HG02938 (cell line): ENCODE results near the gene SH3PXD2A.

Experiments used
- ATAC-seq: cut with Tn5 transposase; IDR thresholded peaks from one replicate; pipeline ENCODE4 v1.9.1; 2021; ENCODE audit warnings: mild to moderate bottlenecking, moderate library complexity; ENCODE audit not compliant: unreplicated experiment

Gene SH3PXD2A

DNA sequence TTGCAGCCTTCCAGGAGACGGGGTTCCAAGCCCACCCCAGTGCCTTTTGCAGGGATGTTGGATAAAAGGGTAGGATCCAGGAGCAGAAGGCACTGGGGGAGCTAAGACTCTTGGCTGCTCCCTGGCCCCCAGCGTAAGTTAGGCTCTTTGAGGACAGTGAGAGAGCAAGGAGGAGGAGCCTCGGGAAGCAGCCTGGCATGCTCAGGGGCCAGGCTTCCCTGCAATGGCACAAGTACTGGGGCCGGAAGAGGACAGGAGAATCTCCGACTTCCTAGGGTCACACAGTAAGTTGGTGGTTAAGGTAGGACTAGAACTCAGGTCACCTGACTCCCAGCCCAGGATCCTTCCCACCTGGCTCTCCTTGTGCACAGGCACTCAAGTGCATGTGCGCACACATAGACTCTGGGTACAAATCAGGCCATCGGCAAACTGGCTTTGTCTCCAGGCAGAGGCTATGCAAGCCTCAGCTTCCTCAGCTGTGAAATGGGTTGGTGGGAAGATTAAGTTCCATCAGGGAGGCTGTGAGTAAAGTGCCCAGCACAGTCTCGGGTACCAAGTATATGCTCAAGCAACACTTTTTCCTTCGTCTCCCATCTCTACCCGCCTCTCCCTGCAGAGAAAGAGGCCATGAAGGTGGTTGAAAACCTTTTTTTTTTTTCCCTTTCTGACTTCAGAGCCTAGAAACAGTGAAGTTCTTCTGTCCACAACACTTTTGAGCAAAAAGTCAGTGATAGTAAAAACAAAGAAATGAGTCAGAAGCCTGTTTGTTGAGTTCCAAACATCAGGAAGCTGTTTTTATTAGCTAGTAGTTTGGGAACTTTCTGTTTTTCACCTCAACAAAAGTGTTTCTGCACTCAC lies 282.8 kb downstream of the SH3PXD2A start:
- no peak for ATAC-seq

DNA sequence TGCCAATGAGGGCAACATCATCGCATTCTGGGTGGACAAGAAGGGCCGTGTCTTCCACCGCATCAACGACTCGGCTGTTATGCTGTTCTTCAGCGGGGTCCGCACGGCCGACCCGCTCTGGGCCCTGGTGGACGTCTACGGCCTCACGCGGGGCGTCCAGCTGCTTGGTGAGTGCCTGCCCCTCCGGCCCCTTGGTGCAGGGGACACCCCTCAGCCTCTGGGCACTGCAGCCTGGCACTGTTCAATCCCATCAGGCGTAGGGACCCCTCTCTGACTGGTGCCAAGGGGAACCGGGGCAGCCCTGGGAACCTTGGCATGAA lies 283.8 kb downstream of the SH3PXD2A start:
- ATAC-seq = no peak

DNA sequence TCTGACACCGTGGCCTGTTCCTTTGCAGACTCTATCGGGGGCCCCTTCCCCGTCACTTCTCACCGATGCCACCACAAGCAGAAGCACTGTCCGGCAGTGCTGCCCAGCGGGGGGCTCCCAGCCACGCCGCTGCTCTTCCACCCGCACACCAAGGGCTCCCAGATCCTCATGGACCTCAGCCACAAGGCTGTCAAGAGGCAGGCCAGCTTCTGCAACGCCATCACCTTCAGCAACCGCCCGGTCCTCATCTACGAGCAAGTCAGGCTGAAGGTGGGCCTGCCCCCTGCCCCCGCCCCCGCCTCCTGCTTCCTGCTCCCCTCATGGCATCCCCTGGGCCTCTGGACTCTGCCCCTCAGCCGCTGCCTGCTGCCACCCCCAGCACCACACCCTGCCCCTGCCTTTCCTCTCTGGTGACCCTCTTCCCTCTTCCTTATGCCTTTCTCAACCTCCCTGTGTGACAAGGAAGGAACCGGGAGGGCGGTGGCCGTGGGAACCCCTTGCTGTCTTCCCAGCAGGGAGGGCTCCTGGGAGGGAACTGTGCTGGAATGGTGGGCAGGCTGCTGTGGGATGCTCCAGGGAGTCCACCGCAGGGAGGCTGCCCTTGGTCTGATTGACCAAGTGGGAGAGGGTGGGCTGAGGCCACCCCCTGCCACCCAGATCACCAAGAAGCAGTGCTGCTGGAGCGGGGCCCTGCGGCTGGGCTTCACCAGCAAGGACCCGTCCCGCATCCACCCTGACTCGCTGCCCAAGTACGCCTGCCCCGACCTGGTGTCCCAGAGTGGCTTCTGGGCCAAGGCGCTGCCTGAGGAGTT lies 284.3 kb downstream of the SH3PXD2A start:
- ATAC-seq = no peak

DNA sequence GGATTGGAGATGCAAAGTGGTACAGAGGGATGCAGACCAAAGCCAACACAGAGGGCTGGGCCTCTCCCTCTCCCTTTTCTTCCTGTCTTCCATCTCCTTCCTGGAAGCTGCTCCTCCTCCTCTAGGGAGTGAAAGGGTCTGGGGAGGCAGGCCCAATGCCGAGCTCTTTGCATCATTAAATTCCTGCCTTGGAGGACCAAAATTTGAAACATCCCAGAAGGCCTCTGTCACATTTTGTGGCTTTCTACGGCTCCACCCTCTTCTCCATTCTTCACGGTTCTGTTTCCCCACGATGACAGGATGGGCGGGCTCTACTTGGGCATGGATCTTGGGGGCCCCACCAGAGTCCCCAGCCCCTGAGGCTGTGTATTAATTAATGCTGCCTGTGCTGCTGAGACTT lies 285.5 kb downstream of the SH3PXD2A start:
- no peak for ATAC-seq

DNA sequence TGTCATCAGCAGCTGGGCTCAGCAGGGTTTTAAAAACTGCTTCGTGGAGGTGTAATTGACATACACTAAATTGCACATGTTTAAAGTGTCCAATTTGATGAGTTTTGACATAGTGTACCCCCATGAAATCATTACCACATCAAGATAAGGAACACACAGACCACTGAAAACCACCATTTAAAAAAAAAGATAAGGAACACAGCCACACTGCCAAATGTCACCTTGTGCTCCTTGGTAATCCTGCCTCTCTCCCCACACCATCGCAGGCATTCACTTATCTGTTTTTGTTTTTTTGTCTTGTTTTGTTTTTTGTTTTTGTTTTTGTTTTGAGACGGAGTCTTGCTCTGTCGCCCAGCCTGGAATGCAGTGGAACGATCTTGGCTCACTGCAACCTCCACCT lies 286.9 kb downstream of the SH3PXD2A start:
- no peak for ATAC-seq

DNA sequence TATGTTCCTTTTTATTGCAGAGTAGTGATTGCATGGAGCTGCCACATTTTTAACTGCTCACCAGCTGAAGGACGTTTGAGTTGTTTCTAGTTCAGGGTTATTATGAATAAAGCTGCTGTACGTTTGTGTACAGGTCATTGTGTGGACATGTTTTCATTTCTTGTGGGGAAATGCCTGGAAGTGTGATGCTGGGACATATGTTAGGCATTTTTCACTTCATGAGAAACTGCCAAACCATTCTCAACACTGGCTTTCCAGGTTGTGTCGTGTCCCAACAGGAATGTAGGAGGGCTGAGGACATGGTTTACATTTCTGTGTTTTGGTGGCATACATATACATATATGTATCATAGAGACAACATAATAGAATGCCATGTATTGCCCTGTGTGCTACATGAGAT lies 288.8 kb downstream of the SH3PXD2A start:
- no peak for ATAC-seq

DNA sequence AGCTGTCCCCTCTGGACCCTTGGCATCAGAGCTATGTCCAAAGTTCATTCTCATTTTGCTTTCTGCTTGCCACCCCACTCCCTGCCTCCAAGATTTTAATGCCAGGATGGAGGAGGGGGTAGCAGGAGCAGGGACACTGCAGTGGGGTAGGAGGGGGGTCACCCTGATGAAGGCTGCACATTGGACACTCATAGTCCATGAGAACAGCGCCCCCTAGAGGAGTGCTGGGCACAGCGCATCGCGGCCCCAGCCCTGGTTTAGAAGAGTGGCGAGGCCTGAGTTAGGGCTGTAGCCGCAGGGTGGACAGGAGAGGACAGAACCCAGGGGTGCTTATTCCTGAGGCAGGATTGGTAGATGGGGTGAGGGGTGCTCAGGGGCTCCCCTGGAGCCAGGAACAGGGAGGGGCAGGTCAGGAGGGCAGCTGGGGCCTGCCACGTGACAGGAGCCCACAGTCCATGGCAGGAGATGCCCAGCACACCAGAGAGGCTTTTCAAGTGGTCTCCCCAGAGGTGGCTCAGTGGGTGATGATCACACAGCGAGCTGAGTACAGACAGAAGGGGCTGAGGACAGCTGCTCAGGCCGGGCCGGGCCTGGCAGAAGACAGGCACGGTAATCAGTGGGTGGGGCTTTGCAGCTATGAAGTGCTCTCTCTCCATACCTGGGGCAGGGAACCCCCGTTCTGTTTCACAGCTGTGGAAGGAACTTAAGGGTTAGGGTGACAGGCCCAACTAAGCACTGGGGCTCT lies 290.4 kb downstream of the SH3PXD2A start:
- ATAC-seq = no peak

DNA sequence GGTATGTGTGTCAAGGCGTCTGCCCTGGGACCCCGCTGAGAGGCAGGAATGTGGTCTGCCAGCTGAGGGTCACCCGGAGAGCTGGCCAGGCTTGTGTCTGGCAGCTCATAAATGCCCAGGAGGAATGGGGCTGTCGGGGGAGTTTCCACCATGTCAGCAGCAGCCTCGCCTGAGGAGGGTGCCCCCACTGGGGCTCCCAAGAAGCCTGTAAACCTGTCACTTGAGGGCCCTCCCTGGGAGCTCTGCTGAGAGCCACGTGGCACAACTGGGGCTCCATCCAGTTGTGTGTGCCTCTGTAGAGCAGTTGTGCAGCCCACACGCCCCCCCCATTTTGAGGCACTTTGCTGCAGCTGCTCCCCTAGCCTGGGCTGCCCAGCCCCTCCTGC lies 291.3 kb downstream of the SH3PXD2A start:
- no peak for ATAC-seq

DNA sequence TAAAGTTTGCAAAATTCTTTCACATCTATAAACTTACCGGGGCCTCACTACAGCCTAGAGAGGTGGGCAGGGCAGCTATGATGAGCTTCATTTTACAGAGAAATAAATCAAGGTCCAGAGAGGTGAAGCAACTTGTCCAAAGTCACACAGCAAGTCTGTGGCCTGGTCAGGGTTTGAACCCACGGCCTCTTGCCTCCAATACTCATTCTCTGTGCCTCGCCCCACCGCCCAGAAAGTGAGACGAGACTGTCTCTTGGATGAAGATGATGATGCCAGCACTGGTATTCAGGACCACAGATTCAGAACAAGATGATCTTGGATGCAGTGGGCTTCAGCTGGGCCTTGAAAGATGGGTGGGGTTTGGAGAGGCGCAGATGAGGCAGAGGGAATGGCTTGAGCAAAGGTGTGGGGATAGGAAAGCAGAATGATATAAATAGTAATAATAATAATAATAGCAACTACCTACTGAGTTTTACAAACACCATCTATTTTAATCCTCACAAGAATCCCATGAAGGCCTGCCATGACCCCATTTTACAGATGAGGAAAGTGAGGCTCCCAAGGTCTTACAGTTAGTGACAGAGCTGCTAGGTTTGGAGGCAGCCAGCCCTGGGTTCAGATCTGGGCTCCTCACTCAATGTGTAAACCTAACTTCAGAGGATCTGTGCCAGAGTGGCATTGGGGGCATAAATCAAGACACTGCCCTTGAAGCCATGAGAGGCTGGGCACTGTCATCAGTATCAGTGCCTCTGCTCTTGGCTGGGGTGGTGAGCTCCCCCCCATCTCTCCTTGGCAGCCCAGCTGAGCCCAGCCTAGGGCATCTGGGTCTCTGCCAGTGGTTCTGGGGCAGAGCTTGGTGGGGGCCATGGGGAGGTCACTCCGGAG lies 291.9 kb downstream of the SH3PXD2A start:
- no peak for ATAC-seq

DNA sequence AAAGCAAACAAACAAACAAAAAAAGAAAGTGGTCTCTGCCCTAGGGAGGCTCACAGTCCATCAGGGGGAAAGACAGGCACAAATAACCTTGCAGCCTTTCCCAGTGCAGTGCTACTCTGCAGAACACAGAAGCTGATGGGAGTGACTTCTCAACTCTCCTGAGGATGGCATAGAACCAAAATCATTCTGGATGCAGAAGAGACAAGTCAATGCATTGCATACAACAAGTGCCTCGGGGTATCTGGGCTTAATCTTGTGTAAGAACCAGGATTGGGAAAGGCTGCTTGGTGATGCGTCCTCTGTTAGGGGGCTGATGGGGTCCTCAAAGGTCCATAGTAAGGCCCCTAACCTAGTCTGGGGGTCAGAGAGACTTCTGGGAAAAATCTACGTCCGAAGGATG lies 293.0 kb downstream of the SH3PXD2A start:
- ATAC-seq = no peak

DNA sequence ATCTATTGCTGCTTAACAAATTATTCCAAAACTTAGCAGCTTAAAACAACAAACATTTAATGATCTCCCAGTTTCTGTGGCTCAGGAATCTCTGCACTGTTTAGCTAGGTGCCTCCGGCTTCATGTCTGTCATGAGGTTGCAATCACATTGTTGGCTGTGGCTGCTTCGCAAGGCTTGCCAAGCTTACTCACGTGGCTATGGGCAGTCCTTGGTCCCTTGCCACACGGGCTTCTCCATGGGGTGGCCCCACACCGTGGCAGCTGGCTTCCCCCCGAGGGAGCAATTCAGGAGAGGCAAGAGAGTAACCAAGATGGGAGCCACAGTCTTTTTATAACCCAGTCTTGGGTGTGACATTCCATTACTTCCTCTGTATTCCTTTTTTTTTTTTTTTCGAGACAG lies 294.5 kb downstream of the SH3PXD2A start:
- ATAC-seq = no peak

DNA sequence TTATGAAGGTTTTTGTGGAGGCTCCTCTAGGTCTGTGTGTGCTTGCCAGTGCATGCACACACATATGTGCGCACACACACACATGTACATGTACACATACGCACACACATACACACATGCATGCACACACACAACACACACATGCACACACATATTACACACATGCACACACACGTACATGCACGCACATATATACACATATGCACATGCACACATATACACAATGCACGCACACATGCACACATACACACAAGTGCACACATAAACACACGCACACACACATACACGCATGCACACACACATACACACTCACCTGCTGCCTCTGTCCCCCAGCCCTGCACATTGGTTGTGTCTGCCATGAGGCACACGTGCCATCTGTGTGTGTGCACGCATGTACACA lies 295.6 kb downstream of the SH3PXD2A start:
- ATAC-seq = no peak

DNA sequence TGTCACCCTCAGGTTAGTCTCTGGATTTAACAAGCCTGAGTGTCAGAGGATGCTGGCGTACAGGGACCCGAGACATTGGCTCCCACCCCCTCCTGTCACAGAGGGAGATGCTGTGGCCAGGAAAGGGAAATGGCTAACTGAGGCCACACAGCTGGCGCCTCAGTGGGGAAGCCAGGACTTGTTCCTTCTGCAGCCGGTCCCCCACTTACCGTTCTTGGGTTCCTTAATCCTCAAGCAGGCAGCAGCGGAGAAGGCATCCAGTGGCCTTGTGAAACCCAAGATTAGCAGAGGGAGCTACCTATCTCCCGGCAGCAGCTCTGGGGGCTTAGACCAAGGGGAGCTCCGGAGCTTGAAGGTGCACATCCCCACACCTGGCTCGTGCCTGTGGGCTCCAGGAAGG lies 296.5 kb downstream of the SH3PXD2A start:
- no peak for ATAC-seq

DNA sequence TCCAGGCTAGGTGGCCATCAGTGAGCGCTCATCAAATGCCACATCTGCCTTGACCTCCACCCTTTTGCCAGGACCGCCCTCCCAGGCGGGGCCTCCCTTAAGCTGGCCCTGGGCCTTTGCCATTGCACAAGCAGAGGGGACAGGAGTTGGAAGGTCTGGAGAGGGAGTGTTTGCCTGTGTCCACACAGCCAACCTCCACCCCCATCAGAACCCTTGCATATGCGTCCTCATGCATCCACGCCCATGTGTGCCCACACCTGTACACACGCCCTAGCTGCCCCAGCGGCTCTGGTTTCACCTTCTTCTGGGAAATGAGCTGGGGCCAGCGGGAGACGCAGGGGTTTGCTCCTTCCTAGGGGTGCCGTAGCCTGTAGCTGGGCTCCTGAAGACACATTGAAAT lies 297.9 kb downstream of the SH3PXD2A start:
- no peak for ATAC-seq

DNA sequence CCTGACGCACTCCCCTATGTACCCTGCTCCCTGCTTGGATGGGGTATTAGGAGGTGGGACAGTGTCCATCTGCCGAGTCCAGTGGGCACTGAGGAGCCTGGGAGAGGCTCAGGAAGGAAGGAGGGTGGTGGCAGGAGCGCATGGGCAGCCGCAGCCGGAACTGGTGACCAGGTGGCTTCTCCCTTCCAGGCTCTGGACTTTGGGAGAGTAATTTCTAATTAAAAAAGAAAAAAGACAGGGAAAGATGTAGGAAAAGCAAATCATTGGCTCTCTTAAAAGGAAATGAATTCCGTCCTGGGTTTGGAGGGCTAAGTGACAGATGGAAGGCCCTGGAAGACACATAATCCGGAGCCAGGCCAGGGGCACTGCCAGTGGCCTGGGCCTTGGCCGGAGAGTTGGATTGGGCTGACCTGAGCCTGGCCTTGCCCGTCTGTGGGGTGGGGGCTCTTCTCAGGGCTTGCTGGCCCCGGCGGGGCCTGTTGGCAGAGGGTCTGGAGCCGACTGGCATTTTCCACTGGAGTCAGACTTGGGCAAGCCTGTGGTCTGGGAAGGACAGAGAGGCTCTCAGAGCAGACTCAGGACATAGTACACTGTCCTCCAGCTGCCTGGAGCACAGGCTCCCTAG lies 298.9 kb downstream of the SH3PXD2A start:
- no peak for ATAC-seq

DNA sequence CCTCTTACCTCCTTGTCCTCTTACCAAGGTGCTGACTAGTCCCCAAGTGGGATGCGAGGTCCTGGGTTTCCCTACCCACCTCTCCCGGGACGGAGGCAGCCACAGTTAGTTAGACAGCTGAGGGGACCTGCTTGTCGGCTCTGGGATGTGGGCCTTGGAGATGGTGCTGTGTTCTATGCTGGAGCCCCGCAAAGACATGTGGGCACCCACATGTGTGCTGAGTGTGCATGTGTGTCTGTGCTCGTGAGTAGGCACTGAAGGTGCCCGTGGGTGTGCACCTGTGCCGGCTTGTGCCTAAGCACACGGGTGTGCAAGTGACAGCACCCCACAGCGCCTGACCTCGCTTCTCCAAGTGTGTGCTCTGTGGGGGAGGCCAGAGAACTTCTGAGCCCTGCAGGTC lies 299.7 kb downstream of the SH3PXD2A start:
- no peak for ATAC-seq

DNA sequence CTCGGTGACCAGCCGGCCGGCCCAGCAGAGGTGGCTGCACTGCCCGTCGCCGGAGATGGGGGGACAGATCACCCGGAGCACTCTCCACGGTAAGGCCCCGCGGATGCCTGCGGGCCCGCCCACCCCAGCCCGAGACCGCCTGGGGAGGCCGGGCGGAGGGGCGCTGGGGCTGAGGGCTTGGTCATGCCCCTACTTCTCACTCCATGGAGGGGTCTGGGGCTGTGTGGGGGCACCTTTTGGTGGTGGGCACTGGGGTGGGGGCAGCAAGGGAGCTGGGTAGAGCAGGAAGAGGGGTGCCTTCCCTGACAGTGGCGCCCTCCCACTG lies 300.1 kb downstream of the SH3PXD2A start:
- ATAC-seq = no peak

DNA sequence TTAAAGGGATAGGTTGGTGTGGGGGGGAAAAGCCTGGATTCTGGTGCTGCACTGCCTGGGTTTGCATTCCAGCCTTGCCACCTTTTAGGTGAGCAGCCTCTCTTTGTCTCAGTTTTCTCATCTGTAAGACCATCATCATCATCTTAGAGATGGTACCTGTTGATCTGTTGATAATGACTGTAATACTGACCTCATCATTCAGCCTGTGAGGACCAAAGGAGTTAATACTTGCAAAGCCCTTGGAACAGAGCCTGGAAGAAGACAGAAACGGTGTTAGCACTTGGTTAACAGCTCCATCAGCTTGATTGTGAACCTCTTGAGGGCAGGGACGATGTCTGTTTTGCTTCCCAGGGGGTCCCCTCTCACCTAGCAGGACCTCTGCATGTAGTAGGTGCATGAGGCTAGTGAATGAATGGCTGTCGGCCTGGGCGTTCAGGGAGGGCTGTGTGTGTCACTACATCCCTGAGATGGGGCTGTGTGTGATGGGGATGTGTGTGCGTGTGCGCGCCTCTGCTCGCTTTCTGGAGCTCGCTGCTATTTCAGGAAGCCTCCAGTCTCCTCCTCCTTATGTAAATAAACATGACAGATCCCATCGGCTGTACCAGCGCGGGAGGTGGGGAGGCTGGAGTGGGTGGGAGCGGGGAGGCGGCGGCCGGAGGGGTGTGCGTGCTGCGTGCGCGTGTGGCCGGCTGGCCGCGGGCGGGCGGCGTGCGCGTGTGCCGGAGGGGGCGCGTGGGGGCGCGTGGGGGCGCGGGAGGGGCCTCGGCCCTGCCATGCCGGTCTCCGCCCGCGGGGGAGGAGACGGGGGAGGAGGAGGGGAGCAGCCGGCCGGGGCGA lies 300.7 kb downstream of the SH3PXD2A start:
- ATAC-seq = no peak

DNA sequence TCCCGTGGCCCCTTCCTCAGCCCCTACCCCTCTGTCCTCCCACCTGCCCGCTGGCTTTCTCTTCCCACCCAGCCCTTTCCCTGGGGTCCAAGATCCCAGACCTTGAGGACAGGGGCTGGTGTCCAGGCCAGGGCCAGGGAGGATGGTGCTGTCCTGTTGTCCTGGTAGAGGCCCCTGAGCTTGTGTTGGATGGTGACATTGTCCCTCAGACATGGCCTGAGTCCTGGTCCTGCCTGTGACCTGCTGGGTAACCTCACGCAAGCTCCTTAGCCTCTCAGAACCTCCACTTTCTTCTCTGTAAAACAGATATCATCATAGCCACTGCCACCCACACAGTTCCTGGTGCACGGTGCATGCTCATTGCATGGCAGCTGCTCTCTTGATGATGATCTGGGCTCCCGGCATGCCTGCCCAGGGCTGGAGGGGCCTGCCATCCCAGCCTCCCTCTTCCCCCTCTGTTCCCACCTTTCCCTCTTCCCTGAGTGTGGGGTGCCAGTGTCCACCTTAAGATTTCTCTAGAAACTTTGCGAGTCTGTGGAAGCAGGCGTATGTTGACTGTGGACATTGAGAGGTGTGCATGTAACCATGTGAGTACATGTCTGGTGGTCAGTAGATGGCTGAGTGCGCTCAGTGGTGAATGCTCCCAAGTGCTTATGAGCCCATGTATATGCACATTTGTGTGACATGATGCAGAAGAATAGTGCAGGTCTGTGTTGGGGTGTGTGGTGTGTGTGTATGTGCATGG lies 301.5 kb downstream of the SH3PXD2A start:
- ATAC-seq = no peak
